ENCODE measurements around the gene SMYD3. TPM values are rescaled to one million over a fixed set of nuclear protein-coding genes. Genes with fewer than 3 reads are reported as not detected.

Gene SMYD3
- total RNA-seq, 1 donor from 2014 or later, result 80.8 TPM

GRCh38 chr1:245960171-245960570 lies 546.9 kb downstream of the SMYD3 start:
- no peak overlapping the region for H3K27ac ChIP-seq (ENCODE audit: low read depth, low read length)
- H3K9me3 Mint-ChIP-seq (ENCODE audit: unreplicated experiment), result no peaks in the 10 kb centered on the region
- H3K4me2 ChIP-seq (ENCODE audit: low read length), result no peak overlapping the region
- no peak overlapping the region for H3K4me3 Mint-ChIP-seq (ENCODE audit: unreplicated experiment)
- H3K27me3 Mint-ChIP-seq (ENCODE audit: low read depth, unreplicated experiment), result no peaks in the 10 kb centered on the region
- H3K27ac Mint-ChIP-seq (ENCODE audit: unreplicated experiment), result no peak overlapping the region
- H3K27me3 ChIP-seq (ENCODE audit: insufficient read depth, low read length), result no peaks in the 10 kb centered on the region
- H3K4me1 Mint-ChIP-seq (ENCODE audit: low read depth, unreplicated experiment), result peaks cover 12% of the 10 kb centered on the region
- FAIRE-seq, result no peak
- peaks cover 6% of the 10 kb centered on the region for H3K36me3 Mint-ChIP-seq (ENCODE audit: low read depth, unreplicated experiment)
- H2AFZ ChIP-seq (ENCODE audit: low read depth, low read length), result no peak overlapping the region
- H3K36me3 ChIP-seq (ENCODE audit: insufficient read depth, low read length), result no peaks in the 10 kb centered on the region
- TF ChIP-seq CTCF (IDR thresholded peaks at IDR 0.05; ENCODE audit: insufficient read depth, low read depth, low read length) (no peak), EZH2 (IDR thresholded peaks at IDR 0.05; ENCODE audit: insufficient read depth, low read length) (no peak)
- no peak for DNase-seq (ENCODE audit: low read depth)
- H3K4me3 ChIP-seq (ENCODE audit: insufficient read depth, low read depth, low read length), result no peak overlapping the region
- no peaks in the 10 kb centered on the region for H3K4me1 ChIP-seq (ENCODE audit: insufficient read depth, low read length)
- H3K79me2 ChIP-seq (ENCODE audit: insufficient read depth, low read length), result no peaks in the 10 kb centered on the region
- H3K9ac ChIP-seq (ENCODE audit: low read length), result no peak overlapping the region
- no peaks in the 10 kb centered on the region for H4K20me1 ChIP-seq (ENCODE audit: insufficient read depth, low read length)
- no peaks in the 10 kb centered on the region for H3K9me3 ChIP-seq (ENCODE audit: insufficient read depth, low read depth, low read length)

GRCh38 chr1:245958016-245958415 lies 549.1 kb downstream of the SMYD3 start:
- Histone ChIP-seq H3K4me1 (ENCODE audit: insufficient read depth, low read length) (peaks cover 2% of the 10 kb centered on the region), H3K9me3 (ENCODE audit: insufficient read depth, low read depth, low read length) (no peaks in the 10 kb centered on the region), H3K27me3 (ENCODE audit: insufficient read depth, low read length) (no peaks in the 10 kb centered on the region), H4K20me1 (ENCODE audit: insufficient read depth, low read length) (no peaks in the 10 kb centered on the region), H3K9ac (ENCODE audit: low read length) (no peak overlapping the region), H2AFZ (ENCODE audit: low read depth, low read length) (no peak overlapping the region), H3K27ac (ENCODE audit: low read depth, low read length) (no peak overlapping the region), H3K4me3 (ENCODE audit: insufficient read depth, low read depth, low read length) (no peak overlapping the region), H3K4me2 (ENCODE audit: low read length) (no peak overlapping the region), H3K36me3 (ENCODE audit: insufficient read depth, low read length) (no peaks in the 10 kb centered on the region), H3K79me2 (ENCODE audit: insufficient read depth, low read length) (no peaks in the 10 kb centered on the region)
- Mint-ChIP-seq H3K27ac (ENCODE audit: unreplicated experiment) (no peak overlapping the region), H3K36me3 (ENCODE audit: low read depth, unreplicated experiment) (peaks cover 5% of the 10 kb centered on the region), H3K27me3 (ENCODE audit: low read depth, unreplicated experiment) (no peaks in the 10 kb centered on the region), H3K9me3 (ENCODE audit: unreplicated experiment) (no peaks in the 10 kb centered on the region), H3K4me3 (ENCODE audit: unreplicated experiment) (no peak overlapping the region), H3K4me1 (ENCODE audit: low read depth, unreplicated experiment) (peaks cover 17% of the 10 kb centered on the region)
- FAIRE-seq, result no peak
- TF ChIP-seq CTCF (IDR thresholded peaks at IDR 0.05; ENCODE audit: insufficient read depth, low read depth, low read length) (no peak), EZH2 (IDR thresholded peaks at IDR 0.05; ENCODE audit: insufficient read depth, low read length) (no peak)
- DNase-seq (ENCODE audit: low read depth), result no peak

- FAIRE-seq, result no peak
- no peaks in the 10 kb centered on the region for H3K27me3 Mint-ChIP-seq (ENCODE audit: low read depth, unreplicated experiment)
These were observed 549.7 kb downstream of the SMYD3 start for GRCh38 chr1:245957427-245957826.

More at GRCh38 chr1:245957427-245957826, 549.7 kb downstream of the SMYD3 start:
- DNase-seq (ENCODE audit: low read depth), result no peak
- Histone ChIP-seq H3K27ac (ENCODE audit: low read depth, low read length) (no peak overlapping the region), H3K4me1 (ENCODE audit: insufficient read depth, low read length) (peaks cover 2% of the 10 kb centered on the region), H3K79me2 (ENCODE audit: insufficient read depth, low read length) (no peaks in the 10 kb centered on the region), H4K20me1 (ENCODE audit: insufficient read depth, low read length) (no peaks in the 10 kb centered on the region), H3K9ac (ENCODE audit: low read length) (no peak overlapping the region), H3K27me3 (ENCODE audit: insufficient read depth, low read length) (no peaks in the 10 kb centered on the region), H3K4me3 (ENCODE audit: insufficient read depth, low read depth, low read length) (no peak overlapping the region), H3K4me2 (ENCODE audit: low read length) (no peak overlapping the region), H3K36me3 (ENCODE audit: insufficient read depth, low read length) (no peaks in the 10 kb centered on the region), H2AFZ (ENCODE audit: low read depth, low read length) (no peak overlapping the region), H3K9me3 (ENCODE audit: insufficient read depth, low read depth, low read length) (no peaks in the 10 kb centered on the region)
- peaks cover 18% of the 10 kb centered on the region for H3K4me1 Mint-ChIP-seq (ENCODE audit: low read depth, unreplicated experiment)
- no peak overlapping the region for H3K27ac Mint-ChIP-seq (ENCODE audit: unreplicated experiment)
- H3K9me3 Mint-ChIP-seq (ENCODE audit: unreplicated experiment), result no peaks in the 10 kb centered on the region
- no peak overlapping the region for H3K4me3 Mint-ChIP-seq (ENCODE audit: unreplicated experiment)
- TF ChIP-seq CTCF (IDR thresholded peaks at IDR 0.05; ENCODE audit: insufficient read depth, low read depth, low read length) (no peak), EZH2 (IDR thresholded peaks at IDR 0.05; ENCODE audit: insufficient read depth, low read length) (no peak)
- H3K36me3 Mint-ChIP-seq (ENCODE audit: low read depth, unreplicated experiment), result peaks cover 5% of the 10 kb centered on the region

All from astrocyte (in vitro differentiated cells and primary cell).